ENCODE data around the gene COG5.

Gene COG5

DNA sequence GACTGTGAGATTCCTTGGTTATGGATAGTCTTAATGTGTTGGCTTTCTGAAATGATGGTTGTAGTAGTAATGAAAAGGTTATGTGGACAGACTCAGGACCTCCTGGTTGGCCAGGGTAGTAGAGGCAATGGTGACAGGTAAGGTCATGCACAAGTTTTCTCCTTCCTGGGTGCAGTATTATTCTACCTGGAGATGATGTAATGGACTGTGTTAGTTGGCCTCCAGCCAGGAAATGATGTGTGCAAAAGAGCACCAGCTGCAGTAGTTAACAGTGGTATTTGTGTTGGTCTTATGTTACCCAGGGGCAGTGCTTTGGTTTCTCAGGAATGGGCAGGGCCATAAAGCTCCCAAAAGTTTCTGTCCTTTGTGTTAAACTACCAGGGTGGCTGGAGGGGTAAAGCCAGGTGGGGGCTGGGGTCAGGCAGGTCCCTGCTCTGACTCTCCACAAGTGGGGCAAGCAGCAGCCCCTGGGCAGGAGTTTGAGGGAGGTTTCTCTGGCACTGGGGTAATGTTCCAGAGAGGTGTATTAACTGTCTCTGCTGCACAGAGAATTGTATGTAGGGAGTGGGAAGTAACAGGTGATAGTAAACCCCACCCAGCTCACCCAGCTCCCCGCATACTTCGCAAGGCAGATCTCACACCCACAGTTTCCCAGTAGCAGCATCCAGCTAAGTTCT, 57.6 kb downstream of the COG5 start:
- DNase-seq (ENCODE audit: low spot score), result no peak

DNA sequence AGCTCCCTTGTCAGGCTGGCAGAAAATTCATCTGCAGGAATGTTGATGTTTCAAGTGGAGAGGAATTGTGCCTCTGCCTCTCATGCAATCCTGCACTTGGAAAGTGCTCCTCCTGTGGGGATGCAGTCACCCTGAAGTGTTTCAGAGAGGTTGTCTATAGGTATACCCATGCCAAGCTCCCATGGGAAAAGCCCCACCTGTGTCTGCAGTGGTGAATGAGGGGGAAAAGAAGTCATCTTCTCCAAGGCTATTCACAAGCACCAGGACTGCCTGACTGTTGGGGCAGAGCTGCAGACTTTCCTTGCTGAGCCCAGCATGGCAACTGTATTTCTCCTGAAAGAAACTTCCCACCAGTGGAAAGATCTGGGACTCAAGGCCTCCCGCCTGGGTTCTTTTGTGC, 58.4 kb downstream of the COG5 start:
- no peak for DNase-seq (ENCODE audit: low spot score)

DNA sequence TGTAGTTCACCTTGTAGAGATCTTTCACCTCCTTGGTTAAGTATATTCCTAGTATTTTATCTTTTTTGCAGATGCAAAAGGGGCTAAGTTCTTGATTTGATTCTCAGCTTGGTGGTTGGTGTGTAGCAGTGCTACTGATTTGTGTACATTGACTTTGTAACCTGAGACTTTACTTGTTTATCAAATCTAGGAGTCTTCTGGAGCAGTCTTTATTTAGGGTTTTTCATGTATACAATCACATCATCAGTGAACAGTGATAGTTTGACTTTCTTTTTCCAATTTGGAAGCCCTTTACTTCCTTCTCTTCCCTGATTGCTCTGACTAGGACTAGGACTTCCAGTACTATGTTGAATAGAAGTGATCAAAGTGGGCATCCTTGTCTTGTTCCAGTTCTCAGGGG, 60.0 kb downstream of the COG5 start:
- DNase-seq (ENCODE audit: low spot score), result no peak

DNA sequence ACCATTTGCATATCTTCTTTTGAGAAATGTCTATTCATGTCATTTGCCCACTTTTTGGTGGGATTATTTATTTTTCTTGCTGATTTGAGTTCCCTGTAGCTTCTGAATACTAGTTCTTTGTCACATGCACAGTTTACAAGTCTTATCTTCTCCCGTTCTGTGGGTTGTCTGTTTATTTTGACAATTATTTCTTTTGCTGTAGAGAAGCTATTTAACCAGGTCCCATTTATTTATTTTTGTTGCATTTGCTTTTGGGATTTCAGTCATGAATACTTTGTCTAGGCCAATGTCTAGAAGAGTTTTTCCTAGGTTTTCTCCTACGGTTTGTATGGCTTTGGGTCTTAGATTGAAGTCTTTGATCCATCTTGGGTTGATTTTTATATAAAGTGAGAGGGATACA, 60.9 kb downstream of the COG5 start:
- no peak for DNase-seq (ENCODE audit: low spot score)

DNA sequence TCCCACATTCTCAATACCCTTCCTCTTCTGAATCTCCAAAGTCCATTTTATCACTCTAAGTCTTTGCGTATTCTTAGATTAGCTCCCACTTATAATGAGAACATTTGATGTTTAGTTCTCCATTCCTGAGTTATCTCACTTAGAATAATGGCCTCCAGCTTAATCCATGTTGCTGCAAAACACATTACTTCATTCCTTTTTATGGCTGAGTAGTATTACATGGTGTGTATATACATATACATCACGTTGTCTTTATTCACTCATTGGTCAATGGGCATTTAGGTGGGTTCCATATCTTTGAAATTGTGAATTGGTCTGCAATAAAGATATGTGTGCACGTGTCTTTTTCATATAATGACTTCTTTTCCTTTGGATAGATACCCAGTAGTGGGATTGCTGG, 61.6 kb downstream of the COG5 start:
- no peak for DNase-seq (ENCODE audit: low spot score)

DNA sequence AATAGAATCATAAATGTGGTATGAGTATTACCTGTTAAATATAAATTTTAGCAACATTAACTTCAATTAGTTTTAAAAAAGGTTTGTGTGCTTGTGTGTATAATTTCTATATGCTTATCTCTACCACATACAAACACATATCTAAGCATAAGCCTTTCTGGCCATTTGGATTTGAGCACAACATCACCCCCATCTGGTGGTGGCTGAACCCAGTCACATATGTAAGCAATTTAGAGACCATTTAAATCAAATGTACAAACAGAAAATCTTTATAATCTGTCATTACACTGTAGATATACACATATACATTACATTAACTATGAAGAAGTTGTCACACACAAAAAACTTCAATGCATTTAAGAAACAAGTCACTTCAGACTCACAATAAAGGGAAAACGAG, 62.1 kb downstream of the COG5 start:
- DNase-seq (ENCODE audit: low spot score), result peak; percentile 20

DNA sequence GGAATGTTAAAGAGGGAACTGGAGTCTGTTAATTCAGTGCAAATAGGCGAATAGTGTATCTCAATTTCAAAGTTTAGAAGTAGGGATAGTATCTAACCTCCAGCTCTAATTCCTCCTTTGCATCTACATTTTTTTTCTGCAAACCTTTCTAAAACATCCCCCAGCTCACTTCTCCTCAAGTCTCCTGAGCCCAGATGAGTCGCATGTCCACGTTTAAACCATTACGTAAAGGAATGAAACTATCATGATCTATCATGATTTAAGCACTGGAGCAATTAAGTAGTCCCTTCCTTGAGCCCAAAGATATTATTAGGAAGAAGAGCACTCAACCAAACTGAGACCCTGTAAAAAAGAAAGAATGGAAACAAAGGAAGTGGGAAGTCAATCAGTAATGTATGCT, 64.0 kb downstream of the COG5 start:
- no peak for DNase-seq (ENCODE audit: low spot score)

DNA sequence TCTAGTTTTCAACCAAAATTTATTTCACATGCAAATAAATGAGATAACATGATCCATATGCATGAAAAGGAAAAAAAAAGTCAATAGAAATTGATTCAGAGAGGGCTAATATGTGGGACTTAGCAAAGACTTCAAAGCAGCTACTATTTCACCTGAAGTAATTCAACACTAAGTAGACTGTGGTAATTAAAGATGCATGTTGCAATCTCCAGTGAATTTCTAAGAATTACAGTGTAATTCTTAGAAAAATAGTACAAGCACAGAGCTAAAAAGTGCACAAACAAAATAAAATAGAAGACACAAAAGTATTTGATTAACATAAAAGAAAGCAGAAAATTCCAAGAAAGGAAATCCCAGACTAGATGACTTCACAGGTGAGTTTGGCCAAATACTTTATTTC, 68.2 kb downstream of the COG5 start:
- DNase-seq (ENCODE audit: low spot score), result no peak

DNA sequence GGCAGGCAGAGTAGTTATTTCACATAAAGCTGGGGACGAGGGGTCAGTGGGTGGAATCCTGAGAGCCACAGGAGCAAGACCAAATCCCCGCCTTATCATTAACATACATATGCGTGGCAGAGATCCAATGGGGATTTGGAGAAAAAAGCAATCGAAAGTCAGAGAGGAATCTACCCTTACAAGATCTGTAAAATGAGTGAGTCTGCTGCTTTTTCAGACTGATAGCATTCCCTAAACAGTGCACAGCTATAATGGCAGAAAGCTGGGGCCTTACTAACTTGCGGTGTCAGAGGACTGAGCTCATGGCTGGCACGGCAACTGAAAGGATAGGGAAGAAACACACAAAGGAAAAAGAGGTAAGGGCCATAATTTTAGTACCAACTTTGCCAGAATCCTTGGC, 68.8 kb downstream of the COG5 start:
- DNase-seq (ENCODE audit: low spot score), result no peak

DNA sequence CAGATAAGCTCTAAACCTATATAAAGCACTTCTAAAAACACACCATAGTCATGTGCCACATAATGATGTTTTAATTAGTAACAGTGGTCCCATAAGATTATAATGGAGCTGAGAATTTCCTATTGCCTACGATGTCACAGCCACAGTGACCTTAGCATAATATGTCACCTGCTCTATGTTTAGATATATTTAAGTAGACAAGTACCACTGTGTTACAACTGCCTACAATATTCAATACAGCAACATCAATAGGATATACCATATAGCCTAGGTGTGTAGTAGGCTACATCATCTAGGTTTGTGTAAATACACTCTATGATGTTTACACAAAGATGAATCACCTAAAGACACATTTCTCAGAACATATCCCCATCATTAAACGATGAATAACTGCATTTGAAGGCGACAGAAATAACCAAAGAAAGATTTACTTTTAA, 69.4 kb downstream of the COG5 start:
- DNase-seq (ENCODE audit: low spot score), result no peak

DNA sequence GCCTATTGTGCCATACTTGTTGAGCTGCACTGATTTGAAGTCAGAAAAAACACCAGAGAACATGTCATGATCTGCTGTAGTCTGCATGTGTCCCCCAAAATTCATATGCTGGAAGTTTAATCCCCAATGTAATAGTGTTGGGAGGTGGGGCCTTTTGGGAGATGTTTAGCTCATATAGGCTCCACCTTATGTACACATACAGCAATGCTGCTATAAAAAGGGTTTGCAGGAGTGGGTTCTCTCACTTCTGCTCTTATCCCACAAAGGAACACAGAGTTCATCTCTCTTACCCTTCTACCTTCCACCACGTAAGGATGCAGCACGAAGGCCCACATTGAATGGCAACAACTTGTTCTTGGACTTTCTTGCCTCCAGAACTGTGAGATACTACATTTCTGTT, 70.8 kb downstream of the COG5 start:
- no peak for DNase-seq (ENCODE audit: low spot score)

DNA sequence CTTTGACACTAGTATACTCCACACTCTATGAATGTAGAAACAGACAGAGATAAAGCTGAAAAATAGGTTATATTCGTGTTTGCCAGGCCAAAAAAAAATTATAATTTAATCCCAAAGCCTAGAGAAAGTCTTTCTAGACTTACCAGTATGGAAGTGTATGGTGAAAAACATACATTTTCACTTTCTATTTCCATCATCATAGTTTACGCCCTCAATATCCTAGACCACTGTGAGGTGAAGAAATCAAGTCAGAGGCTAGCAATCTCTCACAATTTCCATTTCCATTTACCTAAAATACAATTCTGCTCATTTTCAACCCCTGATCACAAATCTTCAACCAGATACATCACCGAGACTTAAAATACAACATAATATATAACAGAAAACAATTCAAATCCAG, 77.7 kb downstream of the COG5 start:
- no peak for DNase-seq (ENCODE audit: low spot score)

DNA sequence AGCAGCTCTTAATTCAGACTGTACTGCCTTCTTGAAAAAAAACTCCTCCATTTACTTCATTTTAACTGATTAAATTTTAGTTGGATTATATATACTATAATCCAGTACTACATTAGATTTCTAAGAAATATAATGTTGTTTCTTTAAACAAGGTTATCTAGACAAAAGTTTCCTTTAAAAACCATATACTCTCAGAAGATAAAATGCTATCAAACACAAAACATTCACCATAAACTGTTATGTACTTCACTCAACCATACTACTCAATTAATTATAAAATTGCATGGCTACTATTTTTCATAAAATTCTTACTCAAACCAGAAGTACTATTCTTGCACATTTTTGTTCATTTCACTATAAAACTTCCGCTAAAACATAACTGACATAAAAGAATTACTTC, 81.1 kb downstream of the COG5 start:
- DNase-seq (ENCODE audit: low spot score), result no peak

DNA sequence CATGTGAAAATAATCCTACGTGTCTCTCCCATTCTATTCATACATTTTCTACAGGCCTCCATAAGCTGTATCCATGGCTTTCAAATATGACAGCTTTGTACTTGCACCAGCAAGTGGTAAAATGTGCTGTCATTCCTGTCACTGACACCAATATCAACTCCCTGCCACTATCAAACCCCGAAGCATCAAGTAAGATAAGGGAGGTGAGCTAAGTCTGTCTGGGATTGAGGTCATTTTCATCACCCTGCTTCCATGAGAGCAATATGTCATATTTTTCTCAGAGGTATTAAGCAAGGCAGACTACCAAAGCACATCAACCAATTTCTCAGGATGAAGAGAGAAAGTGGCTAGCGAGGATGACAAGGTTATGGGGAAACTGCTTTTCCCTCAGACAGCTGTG, 82.8 kb downstream of the COG5 start:
- DNase-seq (ENCODE audit: low spot score), result no peak

DNA sequence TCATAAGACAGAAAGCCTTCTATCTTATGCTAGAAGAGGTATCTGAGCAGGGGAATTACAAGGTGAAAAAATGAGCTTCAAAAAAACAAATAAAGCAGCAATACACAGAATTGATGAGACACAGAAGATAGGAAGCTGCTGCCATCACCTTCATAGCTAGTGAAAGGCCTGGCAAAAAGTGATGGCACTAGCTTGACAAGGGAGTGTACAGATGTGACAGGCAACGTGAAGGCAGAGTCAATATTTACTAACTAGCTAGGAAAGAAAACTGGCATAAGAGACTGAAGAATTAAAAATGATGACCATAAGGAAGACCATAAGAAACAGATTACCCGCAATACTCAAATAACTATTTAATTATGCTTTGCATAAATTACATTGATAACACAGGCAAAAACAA, 84.4 kb downstream of the COG5 start:
- DNase-seq (ENCODE audit: low spot score), result no peak

DNA sequence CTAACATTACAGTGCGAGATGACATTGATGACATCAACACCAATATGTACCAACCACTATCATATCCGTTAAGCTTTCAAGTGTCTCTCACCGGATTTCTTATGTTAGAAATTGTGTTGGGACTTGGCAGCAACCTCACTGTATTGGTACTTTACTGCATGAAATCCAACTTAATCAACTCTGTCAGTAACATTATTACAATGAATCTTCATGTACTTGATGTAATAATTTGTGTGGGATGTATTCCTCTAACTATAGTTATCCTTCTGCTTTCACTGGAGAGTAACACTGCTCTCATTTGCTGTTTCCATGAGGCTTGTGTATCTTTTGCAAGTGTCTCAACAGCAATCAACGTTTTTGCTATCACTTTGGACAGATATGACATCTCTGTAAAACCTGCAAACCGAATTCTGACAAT, 89.6 kb downstream of the COG5 start:
- no peak for DNase-seq (ENCODE audit: low spot score)

DNA sequence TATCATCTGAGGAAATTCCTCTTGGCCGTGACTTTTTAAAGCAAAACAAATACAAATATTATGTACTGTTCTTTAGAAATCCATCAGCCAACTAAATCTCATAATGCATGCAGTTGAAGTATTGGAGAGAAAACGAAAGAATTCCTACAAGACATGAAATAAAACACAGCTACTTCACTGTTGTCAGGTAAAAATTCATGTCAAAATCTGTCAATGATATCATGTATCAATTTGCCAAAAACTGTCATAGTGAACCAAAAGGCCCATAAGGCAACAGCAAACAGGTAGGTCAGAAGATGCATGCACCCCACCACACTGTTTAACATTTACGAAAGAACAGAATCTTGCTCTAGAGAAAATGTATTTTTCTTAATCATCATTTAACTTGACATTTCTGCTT, 91.6 kb downstream of the COG5 start:
- no peak for DNase-seq (ENCODE audit: low spot score)

DNA sequence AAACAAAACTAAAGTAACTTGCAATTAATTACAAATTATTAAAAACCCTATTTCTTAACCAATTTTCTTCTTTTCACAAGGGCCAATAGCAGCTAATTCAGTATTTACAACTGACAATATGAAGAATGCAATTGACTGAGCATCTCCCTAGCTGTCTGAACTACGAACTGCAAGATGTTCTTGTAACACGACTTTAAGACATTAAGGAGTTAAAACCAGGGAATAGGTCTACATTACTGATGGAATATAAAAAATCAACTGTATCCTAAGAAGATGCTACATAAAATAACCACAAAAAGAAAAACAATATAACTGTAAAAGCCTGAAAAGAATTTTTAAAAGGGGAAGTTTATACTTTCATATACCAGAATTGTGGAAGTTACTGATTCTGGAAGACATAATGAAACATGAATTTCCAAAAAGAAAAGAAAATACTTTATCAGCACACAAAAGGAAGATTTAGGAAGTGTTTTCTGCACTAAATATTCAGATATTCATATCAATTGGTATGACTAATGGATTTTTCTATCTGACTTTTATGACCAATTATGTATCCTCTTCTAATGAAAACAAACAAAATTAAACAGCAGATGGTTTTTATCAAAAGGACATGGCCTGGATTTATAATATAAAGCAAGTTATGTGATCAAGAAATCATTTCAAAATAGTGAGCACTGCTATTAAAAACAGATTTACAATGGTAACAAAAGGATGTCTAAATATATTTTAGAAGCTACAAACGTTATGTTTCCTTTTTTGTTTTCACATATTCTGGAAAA, 92.2 kb downstream of the COG5 start:
- DNase-seq (ENCODE audit: low spot score), result no peak

DNA sequence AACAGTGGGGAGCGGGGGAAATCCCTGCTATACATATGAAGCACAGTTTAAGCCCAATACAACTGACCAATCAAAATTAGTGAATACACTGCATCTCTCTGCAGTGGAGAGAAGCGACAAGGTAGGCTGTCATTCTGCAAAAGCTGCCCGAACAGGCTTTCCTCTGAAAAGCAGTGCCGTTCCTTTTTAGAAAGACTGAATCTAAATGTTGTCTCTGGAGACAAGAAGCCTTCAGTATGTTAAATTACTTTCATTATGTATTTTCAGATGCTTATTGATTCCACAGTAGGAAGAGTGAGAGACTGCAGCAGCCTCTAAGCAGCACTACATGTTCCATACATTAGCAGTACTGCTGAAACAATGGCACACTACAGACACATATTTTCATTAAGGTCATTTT, 93.8 kb downstream of the COG5 start, which contains the start of gene GPR22:
TSS of gene GPR22 (plus strand) at position 129 of the 400 bp plus-strand sequence. CDS start 4,004 bp downstream, outside the sequence.
- DNase-seq (ENCODE audit: low spot score), result no peak

DNA sequence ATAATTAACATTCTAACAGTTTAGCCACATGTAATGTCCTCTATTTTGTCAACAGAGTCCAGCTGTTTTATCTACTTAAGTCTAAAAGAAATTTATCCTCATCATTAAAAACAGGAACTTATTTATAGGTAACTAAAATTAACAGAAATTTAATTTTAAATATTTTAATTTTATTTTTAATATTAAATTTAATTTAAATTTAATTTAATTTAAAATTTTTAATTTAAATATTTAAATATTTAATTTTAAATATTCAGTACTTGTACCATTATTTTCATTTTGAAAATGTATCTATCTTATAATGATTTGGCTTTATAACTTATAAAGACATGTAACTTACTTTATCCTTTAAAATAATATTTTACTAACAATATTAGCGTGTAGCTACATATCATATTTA, 94.9 kb downstream of the COG5 start:
- no peak for DNase-seq (ENCODE audit: low spot score)

DNA sequence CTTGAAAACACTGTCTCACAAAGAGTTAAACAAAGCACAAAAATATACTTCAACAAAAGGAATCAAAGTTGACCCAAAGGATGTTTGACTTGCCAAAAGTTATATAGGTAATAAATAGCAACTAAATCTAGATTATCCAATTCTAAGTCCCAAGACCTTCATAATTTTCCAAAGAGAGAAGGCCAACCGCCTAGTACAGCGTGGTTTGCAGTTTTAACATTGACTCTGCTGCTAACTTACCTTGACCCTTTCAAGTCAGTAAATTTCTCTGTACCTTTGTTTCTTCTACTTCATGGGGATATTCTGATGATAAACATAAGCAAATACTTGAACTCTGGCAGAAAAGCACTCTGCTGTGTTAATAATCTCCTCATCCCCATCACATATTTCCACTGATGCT, 95.7 kb downstream of the COG5 start:
- DNase-seq (ENCODE audit: low spot score), result no peak

DNA sequence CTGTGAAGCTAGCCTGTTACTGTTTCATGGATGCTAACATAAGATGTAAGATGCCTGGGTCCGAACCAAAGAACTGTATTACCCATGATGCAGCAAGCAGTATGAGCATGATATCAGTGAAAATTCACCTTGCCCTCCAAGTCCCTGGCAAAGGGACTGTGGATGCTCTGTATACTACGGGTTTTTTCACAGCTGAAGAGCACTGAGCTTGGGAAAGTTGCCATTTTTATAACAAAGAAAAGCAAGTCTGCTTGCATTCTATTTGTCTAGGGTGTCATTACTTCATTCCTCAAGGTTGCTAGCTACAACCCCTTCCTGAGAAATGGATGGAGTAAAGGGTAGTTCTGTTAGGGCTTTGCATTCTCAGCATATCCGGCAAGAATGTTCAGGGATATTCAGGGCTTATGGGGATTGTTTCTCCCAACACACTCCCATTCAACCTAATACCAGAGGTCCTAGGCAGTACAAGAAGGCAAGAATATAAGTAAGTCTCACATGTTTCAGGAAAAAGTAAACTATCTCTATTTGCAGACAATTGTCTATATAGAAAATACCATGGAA, 99.0 kb downstream of the COG5 start:
- DNase-seq (ENCODE audit: low spot score), result no peak
